Measurements from ENCODE around the gene CISTR.

DNA sequence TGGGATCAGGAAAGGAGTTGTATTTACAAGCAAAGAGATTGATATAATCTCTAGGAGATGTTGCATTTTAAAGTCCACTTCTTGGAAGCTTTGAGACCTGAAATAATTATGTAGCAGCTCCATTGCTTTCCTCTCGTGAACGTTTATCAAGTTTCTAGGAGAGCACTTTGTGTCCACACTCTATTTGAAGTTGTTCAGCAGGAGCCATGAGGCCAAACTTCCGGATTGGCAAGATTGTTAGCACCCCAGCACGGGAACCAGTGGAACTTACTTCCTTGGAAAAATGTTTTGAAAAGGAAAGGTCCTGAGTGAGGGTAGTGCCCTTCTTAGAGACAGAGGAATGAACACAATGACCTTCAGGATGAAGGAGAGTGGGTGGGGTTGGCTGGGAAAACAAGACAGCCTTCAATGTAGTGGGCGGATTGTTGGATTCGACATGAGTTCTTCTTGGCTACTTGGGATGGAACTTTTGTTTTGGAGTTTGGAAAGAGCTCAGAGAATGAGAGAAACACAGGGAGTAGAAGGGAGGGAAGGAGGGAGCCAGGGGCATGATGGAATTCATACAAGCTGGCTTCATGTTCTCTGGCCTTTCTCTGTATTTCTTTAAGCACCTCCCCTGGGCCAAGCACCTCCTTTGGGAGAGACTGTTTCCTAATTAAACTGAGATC lies 23.8 kb upstream of the CISTR start:
- TF ChIP-seq POLR2A (IDR thresholded peaks at IDR 0.05) (no peak), EP300 (IDR thresholded peaks at IDR 0.05) (no peak), POLR2AphosphoS5 (IDR thresholded peaks at IDR 0.05) (no peak)
- TF ChIP-seq, protein P1, sequence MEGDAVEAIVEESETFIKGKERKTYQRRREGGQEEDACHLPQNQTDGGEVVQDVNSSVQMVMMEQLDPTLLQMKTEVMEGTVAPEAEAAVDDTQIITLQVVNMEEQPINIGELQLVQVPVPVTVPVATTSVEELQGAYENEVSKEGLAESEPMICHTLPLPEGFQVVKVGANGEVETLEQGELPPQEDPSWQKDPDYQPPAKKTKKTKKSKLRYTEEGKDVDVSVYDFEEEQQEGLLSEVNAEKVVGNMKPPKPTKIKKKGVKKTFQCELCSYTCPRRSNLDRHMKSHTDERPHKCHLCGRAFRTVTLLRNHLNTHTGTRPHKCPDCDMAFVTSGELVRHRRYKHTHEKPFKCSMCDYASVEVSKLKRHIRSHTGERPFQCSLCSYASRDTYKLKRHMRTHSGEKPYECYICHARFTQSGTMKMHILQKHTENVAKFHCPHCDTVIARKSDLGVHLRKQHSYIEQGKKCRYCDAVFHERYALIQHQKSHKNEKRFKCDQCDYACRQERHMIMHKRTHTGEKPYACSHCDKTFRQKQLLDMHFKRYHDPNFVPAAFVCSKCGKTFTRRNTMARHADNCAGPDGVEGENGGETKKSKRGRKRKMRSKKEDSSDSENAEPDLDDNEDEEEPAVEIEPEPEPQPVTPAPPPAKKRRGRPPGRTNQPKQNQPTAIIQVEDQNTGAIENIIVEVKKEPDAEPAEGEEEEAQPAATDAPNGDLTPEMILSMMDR (IDR thresholded peaks at IDR 0.05) = no peak

Data from gastroesophageal sphincter (tissue), 3 donors.